Measurements from ENCODE around the gene EIF4H.

Gene EIF4H

DNA sequence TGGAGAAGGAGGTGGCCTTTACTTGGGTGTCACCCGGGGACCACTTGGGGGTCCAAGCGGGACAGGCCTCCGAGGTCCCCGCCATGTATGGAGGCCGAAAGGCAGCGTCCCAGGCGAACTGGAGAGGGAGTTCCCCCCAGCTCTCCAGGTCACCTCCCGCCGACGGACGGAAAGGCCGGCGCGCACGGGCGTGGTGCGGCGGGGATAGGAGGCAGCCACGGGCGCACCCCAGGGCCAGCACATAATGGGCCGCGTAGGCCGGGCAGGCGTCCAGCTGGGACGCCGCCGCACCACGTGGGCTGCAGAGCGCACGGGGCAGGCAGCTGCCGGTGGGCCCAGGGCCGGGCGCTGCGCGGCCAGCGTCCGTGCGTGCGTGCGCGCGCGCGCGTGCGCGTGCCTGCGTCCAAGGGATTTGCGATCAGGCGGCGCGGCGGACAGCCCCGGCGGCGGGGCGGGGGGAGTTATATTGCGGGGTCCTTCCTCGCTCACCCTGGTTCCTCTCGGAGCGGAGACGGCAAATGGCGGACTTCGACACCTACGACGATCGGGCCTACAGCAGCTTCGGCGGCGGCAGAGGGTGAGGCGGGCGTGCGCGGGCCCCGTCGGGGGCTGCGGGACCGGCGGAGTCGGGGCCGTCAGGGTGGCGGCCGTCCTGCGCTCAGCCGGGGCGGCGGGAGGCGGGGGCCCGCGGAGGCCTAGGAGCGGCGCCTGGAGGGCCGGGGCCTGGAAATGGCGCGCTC lies at the start of gene EIF4H:
TSS of gene EIF4H (plus strand) at position 491 of the 740 bp plus-strand sequence. CDS start at position 519, 28 bp downstream.
- TF ChIP-seq, protein P1, sequence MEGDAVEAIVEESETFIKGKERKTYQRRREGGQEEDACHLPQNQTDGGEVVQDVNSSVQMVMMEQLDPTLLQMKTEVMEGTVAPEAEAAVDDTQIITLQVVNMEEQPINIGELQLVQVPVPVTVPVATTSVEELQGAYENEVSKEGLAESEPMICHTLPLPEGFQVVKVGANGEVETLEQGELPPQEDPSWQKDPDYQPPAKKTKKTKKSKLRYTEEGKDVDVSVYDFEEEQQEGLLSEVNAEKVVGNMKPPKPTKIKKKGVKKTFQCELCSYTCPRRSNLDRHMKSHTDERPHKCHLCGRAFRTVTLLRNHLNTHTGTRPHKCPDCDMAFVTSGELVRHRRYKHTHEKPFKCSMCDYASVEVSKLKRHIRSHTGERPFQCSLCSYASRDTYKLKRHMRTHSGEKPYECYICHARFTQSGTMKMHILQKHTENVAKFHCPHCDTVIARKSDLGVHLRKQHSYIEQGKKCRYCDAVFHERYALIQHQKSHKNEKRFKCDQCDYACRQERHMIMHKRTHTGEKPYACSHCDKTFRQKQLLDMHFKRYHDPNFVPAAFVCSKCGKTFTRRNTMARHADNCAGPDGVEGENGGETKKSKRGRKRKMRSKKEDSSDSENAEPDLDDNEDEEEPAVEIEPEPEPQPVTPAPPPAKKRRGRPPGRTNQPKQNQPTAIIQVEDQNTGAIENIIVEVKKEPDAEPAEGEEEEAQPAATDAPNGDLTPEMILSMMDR (IDR thresholded peaks at IDR 0.05), result no peak
- TF ChIP-seq ZFX (IDR thresholded peaks at IDR 0.05; ENCODE audit: borderline replicate concordance), result peak; percentile 84; the same call in 1 of the 2 replicates
- H3K27ac ChIP-seq, result peak within 1 kb of the TSS; percentile 85

DNA sequence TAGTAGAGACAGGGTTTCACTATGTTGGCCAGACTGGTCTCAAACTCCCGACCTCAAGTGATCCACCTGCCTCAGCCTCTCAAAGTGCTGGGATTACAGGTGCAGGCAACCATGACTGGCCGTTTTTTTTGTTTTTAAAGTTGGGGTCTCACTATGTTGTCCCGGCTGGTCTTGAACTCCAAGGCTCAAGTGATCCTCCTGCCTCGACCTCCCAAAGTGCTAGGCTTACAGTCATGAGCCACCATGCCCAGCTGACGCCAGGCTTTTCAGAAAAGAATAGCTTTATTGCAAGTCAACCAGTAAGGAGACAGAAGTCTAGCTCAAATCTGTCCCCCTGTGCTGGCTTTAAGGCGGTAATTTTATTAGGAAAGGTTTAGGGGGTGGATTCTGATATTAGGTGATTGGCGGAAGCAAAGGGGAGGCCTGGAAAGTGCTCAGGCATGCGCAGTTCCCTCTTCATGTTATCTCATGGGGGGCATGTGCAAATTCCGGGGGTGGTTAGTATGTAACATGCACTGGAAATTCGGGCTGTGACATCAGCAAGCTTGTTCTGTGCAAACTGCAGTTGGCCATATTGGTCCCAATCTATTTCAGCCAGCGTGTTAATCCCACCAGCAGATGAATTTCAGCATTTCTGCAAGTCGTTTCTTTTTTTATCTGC lies 47.8 kb upstream of the EIF4H start:
- TF ChIP-seq, protein P1 (IDR thresholded peaks at IDR 0.05), result no peak
- no peak for TF ChIP-seq ZFX (IDR thresholded peaks at IDR 0.05; ENCODE audit: borderline replicate concordance)
- no peak overlapping the region for H3K27ac ChIP-seq

DNA sequence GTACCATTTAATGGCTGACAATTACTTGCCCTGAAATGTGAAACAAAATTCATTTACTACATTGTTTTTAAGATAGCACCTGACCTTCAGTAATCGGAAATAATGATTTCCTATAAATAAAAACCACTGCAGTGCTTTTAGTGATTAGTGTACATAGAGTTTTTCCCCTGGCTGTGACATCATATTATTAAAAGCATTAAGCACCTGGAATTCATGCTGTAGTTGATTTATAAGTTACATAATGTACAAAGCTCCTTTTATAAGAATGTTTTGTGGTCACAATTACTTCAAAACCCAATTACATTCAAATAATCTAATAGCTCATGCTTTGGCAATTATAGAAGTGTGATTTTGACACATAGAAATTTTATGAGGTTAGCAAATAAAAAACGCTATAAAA lies 44.3 kb upstream of the EIF4H start:
- TF ChIP-seq, protein P1 (IDR thresholded peaks at IDR 0.05), result no peak
- no peak for TF ChIP-seq ZFX (IDR thresholded peaks at IDR 0.05; ENCODE audit: borderline replicate concordance)
- no peak overlapping the region for H3K27ac ChIP-seq

DNA sequence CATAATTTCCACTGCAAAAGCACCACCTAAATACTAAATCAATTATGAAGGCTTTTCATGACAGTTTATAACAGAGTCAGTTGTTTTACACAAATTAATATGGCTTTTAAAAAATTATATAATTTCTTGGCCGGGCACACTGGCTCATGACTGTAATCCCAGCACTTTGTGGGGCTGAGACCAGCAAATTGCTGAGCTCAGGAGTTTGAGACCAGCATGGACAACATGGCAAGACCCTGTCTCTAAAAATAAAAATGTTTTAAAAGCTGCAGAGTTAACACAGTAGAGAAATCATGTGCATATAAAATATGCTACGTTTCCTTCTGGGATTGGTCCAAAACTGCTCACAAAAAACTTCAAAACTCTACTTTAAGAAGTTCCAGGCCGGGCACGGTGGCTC lies 43.6 kb upstream of the EIF4H start:
- TF ChIP-seq, protein P1 (IDR thresholded peaks at IDR 0.05), result no peak
- TF ChIP-seq ZFX (IDR thresholded peaks at IDR 0.05; ENCODE audit: borderline replicate concordance), result no peak
- no peak overlapping the region for H3K27ac ChIP-seq

DNA sequence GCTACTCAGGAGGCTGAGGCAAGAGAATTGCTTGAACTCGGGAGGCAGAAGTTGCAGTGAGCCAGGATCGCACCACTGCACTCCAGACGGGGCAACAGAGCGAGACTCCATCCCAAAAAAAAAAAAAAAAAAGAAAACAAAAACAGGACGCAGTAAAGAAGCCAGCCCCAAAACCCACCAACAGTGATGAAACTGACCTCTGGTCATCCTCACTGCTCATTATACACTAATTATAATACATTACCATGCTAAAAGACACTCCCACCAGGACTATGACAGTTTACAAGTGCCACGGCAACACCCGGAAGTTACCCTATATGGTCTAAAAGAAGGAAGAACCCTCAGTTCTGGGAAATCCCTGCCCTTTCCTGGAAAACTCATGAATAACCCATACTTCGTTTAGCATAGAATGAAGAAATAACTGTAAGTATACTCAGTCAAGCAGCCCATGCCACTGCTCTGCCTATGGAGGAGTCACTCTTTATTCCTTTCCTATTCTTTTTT lies 40.0 kb upstream of the EIF4H start:
- no peak overlapping the region for H3K27ac ChIP-seq
- no peak for TF ChIP-seq ZFX (IDR thresholded peaks at IDR 0.05; ENCODE audit: borderline replicate concordance)
- TF ChIP-seq, protein P1 (IDR thresholded peaks at IDR 0.05), result no peak

DNA sequence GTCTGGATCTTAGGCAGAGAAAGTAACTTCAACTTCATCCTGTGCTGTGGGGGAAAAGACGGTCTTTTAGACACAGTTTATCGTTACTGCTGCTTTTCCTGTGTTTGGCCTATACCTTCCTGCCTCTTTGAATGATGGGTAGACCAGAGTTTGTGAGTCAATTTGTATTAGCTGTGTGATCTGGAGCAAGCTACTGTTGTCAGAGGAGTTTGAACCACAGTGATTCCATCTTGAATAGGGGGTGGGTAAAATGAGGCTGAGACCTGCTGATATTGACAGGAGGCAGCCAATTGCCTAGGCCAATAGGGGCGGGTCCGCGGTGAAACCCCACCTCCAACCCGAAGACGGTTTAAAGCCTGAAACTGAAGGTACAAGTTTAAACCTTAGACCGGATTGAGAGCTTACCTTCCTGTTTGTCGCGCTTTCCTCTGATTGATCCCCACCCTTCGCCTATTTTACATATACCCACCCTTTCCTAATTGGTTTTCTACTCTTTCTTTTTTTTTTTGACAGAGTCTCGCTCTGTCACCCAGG lies 35.8 kb upstream of the EIF4H start:
- TF ChIP-seq, protein P1 (IDR thresholded peaks at IDR 0.05), result no peak
- no peak for TF ChIP-seq ZFX (IDR thresholded peaks at IDR 0.05; ENCODE audit: borderline replicate concordance)

More for the DNA sequence above, 35.8 kb upstream of the EIF4H start:
- no peak overlapping the region for H3K27ac ChIP-seq
